ENCODE data around the gene MANEAL. TPM values are rescaled to one million over a fixed set of nuclear protein-coding genes. Genes with fewer than 3 reads are reported as not detected.
"Not testable (repeated sequence)": the region's sequence is repeated elsewhere in the genome, so short reads cannot be mapped to it uniquely, and the experiment has no call there.

Gene MANEAL
- polyA plus RNA-seq, 1 experiment, result 0.32 TPM

DNA sequence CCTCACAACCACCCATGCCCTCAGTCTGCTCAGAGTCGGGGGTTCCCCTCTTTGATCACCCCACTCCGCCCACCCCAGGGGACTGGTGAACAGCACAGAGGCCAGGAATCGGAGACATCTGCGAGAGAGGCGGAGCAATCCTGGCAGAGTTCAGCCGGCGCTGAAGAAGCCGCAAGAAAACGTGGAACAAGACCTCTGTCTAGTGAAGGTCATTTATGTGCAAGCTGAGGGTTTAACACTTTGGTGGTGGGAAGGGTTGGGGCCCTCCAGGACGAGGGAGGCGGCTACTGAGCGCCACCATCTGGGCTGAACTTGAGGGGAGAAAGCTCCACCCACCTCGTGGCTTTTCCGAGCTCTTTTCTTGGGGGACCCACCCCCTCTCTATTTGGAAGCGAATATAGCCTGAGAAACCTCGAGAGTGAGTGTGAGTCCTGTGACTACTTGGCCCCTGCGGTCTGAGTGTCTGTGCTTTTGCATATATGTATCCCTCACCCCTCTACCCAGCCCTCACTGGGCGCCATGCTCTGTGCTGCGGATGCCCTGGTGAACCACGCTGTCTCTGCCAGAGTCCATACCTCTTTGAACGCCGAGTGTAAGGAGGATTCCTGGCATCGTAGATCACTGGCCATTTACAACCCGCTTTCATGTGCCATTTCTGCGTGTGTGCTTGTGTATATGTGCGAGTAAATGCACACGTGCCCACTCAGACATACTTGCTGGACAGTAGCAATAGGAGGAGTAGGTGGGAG lies 27.6 kb upstream of the MANEAL start:
- ChIA-PET CTCF (no interaction called here), POLR2A (interaction anchor here (0.6 kb wide), 1 partner anchor 16 kb away, joined by 5 read pairs; no protein-coding TSS in a partner anchor)

DNA sequence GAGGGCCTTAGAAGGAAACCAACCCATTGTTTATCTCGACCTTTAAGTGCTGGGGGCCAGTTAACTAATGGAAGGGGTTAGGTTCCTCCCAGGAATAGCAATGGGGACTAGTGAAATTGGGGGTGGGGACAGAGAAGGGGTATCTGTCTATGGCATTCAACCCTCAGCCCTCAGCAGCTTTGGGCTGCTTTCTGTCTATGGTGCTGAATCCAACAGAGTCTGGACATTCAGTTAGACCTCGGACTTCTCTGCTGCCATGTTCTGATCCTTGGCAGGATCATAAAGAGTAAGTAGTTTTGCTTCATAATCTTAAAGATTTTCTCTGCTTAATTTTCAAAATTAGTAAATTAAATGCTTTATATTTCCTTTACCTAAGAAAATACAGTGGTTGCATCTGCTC lies 26.2 kb upstream of the MANEAL start:
- CTCF ChIA-PET, result no interaction called here
- H3K27ac ChIP-seq (ENCODE audit: low read depth, low read length), result no peak overlapping the region
- H3K9me3 ChIP-seq (ENCODE audit: control insufficient read depth, insufficient read depth, low read length), result peaks cover 10% of the 10 kb centered on the region
- no peak overlapping the region for H3K4me3 ChIP-seq (ENCODE audit: low read depth, low read length)
- no peak for TF ChIP-seq CTCF (IDR thresholded peaks at IDR 0.05; ENCODE audit: low read depth, low read length)
- POLR2A ChIA-PET, result no interaction called here
- peaks cover 36% of the 10 kb centered on the region for H3K27me3 ChIP-seq (ENCODE audit: control insufficient read depth, insufficient read depth, low read length)
- DNase-seq (ENCODE audit: low read depth, low spot score), result no peak

More for the DNA sequence above, 27.6 kb upstream of the MANEAL start:
- TF ChIP-seq CTCF (IDR thresholded peaks at IDR 0.05; ENCODE audit: low read depth, low read length), result no peak
- Histone ChIP-seq H3K27me3 (ENCODE audit: control insufficient read depth, insufficient read depth, low read length) (peaks cover 36% of the 10 kb centered on the region), H3K27ac (ENCODE audit: low read depth, low read length) (no peak overlapping the region), H3K9me3 (ENCODE audit: control insufficient read depth, insufficient read depth, low read length) (peaks cover 10% of the 10 kb centered on the region), H3K4me3 (ENCODE audit: low read depth, low read length) (no peak overlapping the region)
- DNase-seq (ENCODE audit: low read depth, low spot score), result no peak

GRCh38 chr1:37771440-37771839 lies 22.2 kb upstream of the MANEAL start:
- H3K4me3 ChIP-seq (ENCODE audit: low read depth, low read length); CTCF ChIA-PET; DNase-seq (ENCODE audit: low read depth, low spot score); POLR2A ChIA-PET; H3K9me3 ChIP-seq (ENCODE audit: control insufficient read depth, insufficient read depth, low read length); H3K27ac ChIP-seq (ENCODE audit: low read depth, low read length): not testable (repeated sequence)
- H3K27me3 ChIP-seq (ENCODE audit: control insufficient read depth, insufficient read depth, low read length), result peaks cover 14% of the 10 kb centered on the region

- H3K9me3 ChIP-seq (ENCODE audit: control insufficient read depth, insufficient read depth, low read length), result no peaks in the 10 kb centered on the region
- H3K27me3 ChIP-seq (ENCODE audit: control insufficient read depth, insufficient read depth, low read length), result peaks cover 3% of the 10 kb centered on the region
- H3K4me3 ChIP-seq (ENCODE audit: low read depth, low read length), result no peak overlapping the region
- ChIA-PET CTCF (no interaction called here), POLR2A (no interaction called here)
- DNase-seq (ENCODE audit: low read depth, low spot score), result no peak
- TF ChIP-seq CTCF (IDR thresholded peaks at IDR 0.05; ENCODE audit: low read depth, low read length), result no peak
- H3K27ac ChIP-seq (ENCODE audit: low read depth, low read length), result no peak overlapping the region
These were observed 16.6 kb upstream of the MANEAL start for GRCh38 chr1:37776946-37777516.

DNA sequence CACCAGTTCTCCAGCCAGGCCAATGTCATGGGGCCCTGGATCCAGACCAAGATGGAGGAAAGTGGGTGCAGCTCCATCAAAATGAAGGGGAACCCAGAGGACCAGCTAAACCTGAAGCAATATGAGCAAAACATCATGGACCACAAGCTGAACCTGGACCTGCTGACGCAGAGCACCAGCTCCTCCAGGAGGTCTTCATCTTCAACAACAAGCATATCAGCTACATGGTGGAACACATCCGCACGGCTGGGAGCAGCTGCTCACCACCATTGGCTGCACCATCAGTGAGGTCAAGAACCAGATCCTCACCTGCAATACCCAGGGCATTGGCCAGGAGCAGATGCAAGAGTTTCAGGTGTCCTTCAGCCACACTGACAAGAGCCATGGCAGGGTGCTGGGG lies 15.0 kb upstream of the MANEAL start:
- H3K4me3 ChIP-seq (ENCODE audit: low read depth, low read length), result no peak overlapping the region
- H3K9me3 ChIP-seq (ENCODE audit: control insufficient read depth, insufficient read depth, low read length), result no peaks in the 10 kb centered on the region
- TF ChIP-seq CTCF (IDR thresholded peaks at IDR 0.05; ENCODE audit: low read depth, low read length), result no peak
- H3K27me3 ChIP-seq (ENCODE audit: control insufficient read depth, insufficient read depth, low read length), result peaks cover 5% of the 10 kb centered on the region
- POLR2A ChIA-PET, result no interaction called here
- no peak for DNase-seq (ENCODE audit: low read depth, low spot score)
- CTCF ChIA-PET, result interaction anchor here (0.7 kb wide), 1 partner anchor 175 kb away, joined by 4 read pairs; no protein-coding TSS in a partner anchor
- no peak overlapping the region for H3K27ac ChIP-seq (ENCODE audit: low read depth, low read length)

All from AG04450 (cell line).